ENCODE data around the gene AMZ1. TPM values are rescaled to one million over a fixed set of nuclear protein-coding genes. Genes with fewer than 3 reads are reported as not detected.
"Not testable (repeated sequence)": the region's sequence is repeated elsewhere in the genome, so short reads cannot be mapped to it uniquely, and the experiment has no call there.

Gene AMZ1
- total RNA-seq, 2 donors from 2014 or later, result 0.62 TPM; not detected in 1

- Histone ChIP-seq H3K9me3 (no peaks in the 10 kb centered on the region), H3K36me3 (no peaks in the 10 kb centered on the region), H3K4me3 (no peak overlapping the region), H3K27me3 (replicated peaks; ENCODE audit: insufficient read depth) (no peaks in the 10 kb centered on the region), H3K27ac (no peak overlapping the region), H3K4me1 (replicated peaks) (peaks cover 4% of the 10 kb centered on the region)
- intact Hi-C loops (cut with DNase I), result no loop called here
- WGBS, result 95% methylated on average over 34 of the region's 34 CpGs
- DNase-seq (ENCODE audit: low spot score), result no peak
- TF ChIP-seq CTCF (IDR thresholded peaks at IDR 0.05) (no peak), POLR2A (IDR thresholded peaks at IDR 0.05) (no peak)
These were observed 37.4 kb downstream of the AMZ1 start for GRCh38 chr7:2725178-2726105.

- Histone ChIP-seq H3K36me3 (no peaks in the 10 kb centered on the region), H3K9me3 (no peaks in the 10 kb centered on the region), H3K27ac (no peak overlapping the region), H3K27me3 (replicated peaks; ENCODE audit: insufficient read depth) (no peaks in the 10 kb centered on the region), H3K4me1 (replicated peaks) (peaks cover 5% of the 10 kb centered on the region), H3K4me3 (no peak overlapping the region)
- no peak for DNase-seq (ENCODE audit: low spot score)
- intact Hi-C loops (cut with DNase I), result no loop called here
- 89% methylated on average over 17 of the region's 18 CpGs for WGBS
- TF ChIP-seq POLR2AphosphoS5 (IDR thresholded peaks at IDR 0.05), result no peak
- no peak for TF ChIP-seq POLR2A (IDR thresholded peaks at IDR 0.05)
- TF ChIP-seq CTCF (IDR thresholded peaks at IDR 0.05), result no peak
These were observed 38.5 kb downstream of the AMZ1 start for GRCh38 chr7:2726316-2727018.

DNA sequence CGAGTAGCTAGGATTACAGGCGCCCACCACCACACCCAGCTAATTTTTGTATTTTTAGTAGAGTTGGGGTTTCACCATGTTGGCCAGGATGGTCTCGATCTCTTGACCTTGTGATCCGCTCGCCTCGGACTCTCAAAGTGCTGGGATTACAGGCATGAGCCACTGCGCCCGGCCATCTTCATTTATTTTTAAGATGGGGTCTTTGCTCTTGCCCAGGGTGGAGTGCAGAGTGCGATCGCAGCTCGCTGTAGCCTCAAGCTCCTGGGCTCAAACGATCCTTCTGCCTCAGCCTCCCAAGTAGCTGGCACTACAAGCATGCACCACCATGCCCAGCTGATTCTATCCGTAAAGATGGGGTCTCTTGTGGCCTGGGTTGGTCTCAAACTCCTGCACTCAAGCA lies 39.2 kb downstream of the AMZ1 start:
- H3K27me3 ChIP-seq (replicated peaks; ENCODE audit: insufficient read depth); DNase-seq (ENCODE audit: low spot score); intact Hi-C loops (cut with DNase I); H3K9me3 ChIP-seq; H3K4me3 ChIP-seq; H3K36me3 ChIP-seq; H3K27ac ChIP-seq; H3K4me1 ChIP-seq (replicated peaks): not testable (repeated sequence)
- 88% methylated on average over 13 of the region's 13 CpGs for WGBS

DNA sequence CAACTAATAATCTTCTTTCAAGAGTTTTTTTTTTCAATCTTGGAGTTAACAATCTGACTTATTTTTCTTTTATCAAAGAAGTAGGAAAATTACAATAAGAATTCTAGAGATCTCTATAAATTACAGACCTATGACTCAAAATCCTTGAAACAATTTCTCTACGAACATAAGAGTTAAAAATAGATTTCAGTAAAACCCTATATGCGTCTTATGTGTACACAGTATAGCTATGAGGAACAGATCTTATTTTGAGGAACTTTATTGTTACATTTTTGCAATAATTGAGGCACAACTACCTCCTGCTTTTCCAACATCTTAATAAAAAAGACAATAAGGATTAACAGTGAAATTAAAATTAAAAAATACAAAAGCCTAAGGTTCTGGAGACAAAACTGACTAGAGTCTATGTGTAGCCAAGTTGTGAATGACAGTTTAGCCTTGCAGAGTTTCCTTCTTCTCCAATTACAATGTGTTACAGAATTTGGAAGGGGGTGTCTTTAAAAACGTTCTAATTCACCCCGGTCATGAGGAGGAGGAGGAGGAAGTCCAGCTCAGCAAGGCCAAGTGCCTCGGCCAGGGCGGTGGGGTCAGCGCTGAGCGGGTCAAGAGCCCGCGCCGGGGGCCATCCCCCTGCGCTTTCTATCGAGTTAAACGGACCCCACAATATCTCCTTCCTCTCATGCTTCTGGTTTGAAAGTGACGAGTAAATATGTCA lies 40.5 kb downstream of the AMZ1 start:
- Histone ChIP-seq H3K4me1 (replicated peaks) (peaks cover 10% of the 10 kb centered on the region), H3K27ac (no peak overlapping the region), H3K9me3 (no peaks in the 10 kb centered on the region), H3K36me3 (no peaks in the 10 kb centered on the region), H3K4me3 (no peak overlapping the region), H3K27me3 (replicated peaks; ENCODE audit: insufficient read depth) (no peaks in the 10 kb centered on the region)
- intact Hi-C loops (cut with DNase I), result no loop called here
- 77% methylated on average over 15 of the region's 15 CpGs for WGBS
- TF ChIP-seq POLR2A (IDR thresholded peaks at IDR 0.05), result no peak
- TF ChIP-seq POLR2AphosphoS5 (IDR thresholded peaks at IDR 0.05), result no peak
- no peak for TF ChIP-seq CTCF (IDR thresholded peaks at IDR 0.05)
- no peak for DNase-seq (ENCODE audit: low spot score)

Measured in prostate gland (tissue), 2 donors.